K562 (cell line): ENCODE measurements around the gene CALCOCO2. TPM values are rescaled to one million over a fixed set of nuclear protein-coding genes. Genes with fewer than 3 reads are reported as not detected.

Experiments
- NR3C1 ChIP-seq: sonication (generic); formaldehyde crosslinking; IDR thresholded peaks from 2 replicates; pipeline ENCODE4 v1.8.1; 2022; ENCODE audit warnings: missing genetic modification reagents
- SIN3A ChIP-seq, 2 experiments: fragments of 150-350 bp in 1 of 2; IDR thresholded peaks; 2 replicates each; pipeline ENCODE4 v1.6.1; 2011 to 2016; ENCODE audit warnings: borderline replicate concordance in 2 of 2, low read depth in 2 of 2, low read length in 2 of 2, mild to moderate bottlenecking in 2 of 2, moderate library complexity in 2 of 2; ENCODE audit not compliant: control insufficient read depth in 1 of 2
- THRAP3 ChIP-seq: fragments of 450-650 bp; IDR thresholded peaks from 2 replicates; pipeline ENCODE4 v1.6.1; 2016; ENCODE audit warnings: mild to moderate bottlenecking, inconsistent platforms, borderline replicate concordance
- polyA plus RNA-seq, 8 experiments: library from polyadenylated mRNA; depleted of rRNA in 4 of 8; stranded (reverse) in 5 of 8; unstranded in 3 of 8; fragments of >200 nt; fragmentation: Nextera tagmentation in 2 of 8; fragmentation: Illumina TruSeq in 1 of 8; extraction: Ambion mirVana in 2 of 8; extraction: Trizol in 1 of 8; gene quantifications; 2 replicates each; pipeline versions ENCODE4 v1.2.1 to v1.2.3, GENCODE V29; 2011 to 2014; ENCODE audit warnings: inconsistent platforms in 1 of 8, missing spikeins in 1 of 8
- total RNA-seq, 7 experiments: library from RNA; depleted of rRNA in 6 of 7; stranded (reverse); fragments of >200 nt in 6 of 7; fragmentation: Illumina TruSeq in 2 of 7; extraction: Trizol in 2 of 7; gene quantifications; 2 replicates each; pipeline versions ENCODE4 v1.2.1 to v1.2.3, GENCODE V29; 2011 to 2021; ENCODE audit warnings: low replicate concordance in 1 of 7
- TF ChIP-seq, protein P1 (sequence below), 3 experiments: fragments of 200-800 bp in 1 of 3; fragments of 250-450 bp in 1 of 3; fragments of 450-650 bp in 1 of 3; sonication (Bioruptor Pico) in 1 of 3; sonication (Bioruptor generic) in 1 of 3; formaldehyde crosslinking in 1 of 3; IDR thresholded peaks; 2 replicates each; pipeline versions ENCODE4 v1.6.1 to v1.8.0; 2016 to 2022; ENCODE audit warnings: mild to moderate bottlenecking in 2 of 3, missing genetic modification characterization in 2 of 3, missing compliant biosample characterization in 1 of 3, moderate library complexity in 1 of 3
- TF ChIP-seq, protein P2 (sequence below): sonication (generic); formaldehyde crosslinking; IDR thresholded peaks from 2 replicates; pipeline ENCODE4 v1.8.0; 2022; ENCODE audit warnings: missing genetic modification reagents, mild to moderate bottlenecking, moderate library complexity, borderline replicate concordance

Gene CALCOCO2
- total and polyA plus RNA-seq, 9 of the 15 experiments (the other 6 are each of a cell fraction or from before 2014, with no cell fraction given), result 24.1 to 87.3 (median 67.5) TPM

DNA sequence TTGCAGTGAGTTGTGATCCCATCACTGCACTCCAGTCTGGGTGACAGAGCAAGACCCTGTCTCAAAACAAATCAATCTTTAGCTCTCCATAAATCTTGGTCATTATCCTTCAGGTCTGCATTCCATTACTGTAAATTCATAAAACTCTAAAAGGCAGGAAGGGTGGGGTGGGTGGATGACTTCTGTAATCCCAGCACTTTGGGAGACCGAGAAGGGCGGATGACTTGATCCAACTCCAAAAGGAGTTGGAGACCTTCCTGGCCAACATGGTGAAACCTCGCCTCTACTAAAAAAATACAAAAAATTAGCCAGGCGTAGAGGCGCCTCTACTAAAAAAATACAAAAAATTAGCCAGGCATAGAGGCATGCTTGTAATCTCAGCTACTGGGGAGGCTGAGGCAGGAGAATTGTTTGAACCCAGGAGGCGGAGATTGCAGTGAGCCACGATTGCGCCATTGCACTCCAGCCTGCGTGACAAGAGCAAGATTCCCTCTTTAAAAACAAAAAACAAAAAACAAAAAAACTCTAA lies 75.2 kb downstream of the CALCOCO2 start (continued):
- TF ChIP-seq, protein P1, sequence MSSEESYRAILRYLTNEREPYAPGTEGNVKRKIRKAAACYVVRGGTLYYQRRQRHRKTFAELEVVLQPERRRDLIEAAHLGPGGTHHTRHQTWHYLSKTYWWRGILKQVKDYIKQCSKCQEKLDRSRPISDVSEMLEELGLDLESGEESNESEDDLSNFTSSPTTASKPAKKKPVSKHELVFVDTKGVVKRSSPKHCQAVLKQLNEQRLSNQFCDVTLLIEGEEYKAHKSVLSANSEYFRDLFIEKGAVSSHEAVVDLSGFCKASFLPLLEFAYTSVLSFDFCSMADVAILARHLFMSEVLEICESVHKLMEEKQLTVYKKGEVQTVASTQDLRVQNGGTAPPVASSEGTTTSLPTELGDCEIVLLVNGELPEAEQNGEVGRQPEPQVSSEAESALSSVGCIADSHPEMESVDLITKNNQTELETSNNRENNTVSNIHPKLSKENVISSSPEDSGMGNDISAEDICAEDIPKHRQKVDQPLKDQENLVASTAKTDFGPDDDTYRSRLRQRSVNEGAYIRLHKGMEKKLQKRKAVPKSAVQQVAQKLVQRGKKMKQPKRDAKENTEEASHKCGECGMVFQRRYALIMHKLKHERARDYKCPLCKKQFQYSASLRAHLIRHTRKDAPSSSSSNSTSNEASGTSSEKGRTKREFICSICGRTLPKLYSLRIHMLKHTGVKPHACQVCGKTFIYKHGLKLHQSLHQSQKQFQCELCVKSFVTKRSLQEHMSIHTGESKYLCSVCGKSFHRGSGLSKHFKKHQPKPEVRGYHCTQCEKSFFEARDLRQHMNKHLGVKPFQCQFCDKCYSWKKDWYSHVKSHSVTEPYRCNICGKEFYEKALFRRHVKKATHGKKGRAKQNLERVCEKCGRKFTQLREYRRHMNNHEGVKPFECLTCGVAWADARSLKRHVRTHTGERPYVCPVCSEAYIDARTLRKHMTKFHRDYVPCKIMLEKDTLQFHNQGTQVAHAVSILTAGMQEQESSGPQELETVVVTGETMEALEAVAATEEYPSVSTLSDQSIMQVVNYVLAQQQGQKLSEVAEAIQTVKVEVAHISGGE (CRISPR knock-in tag; IDR thresholded peaks at IDR 0.05), result no peak
- TF ChIP-seq SIN3A (IDR thresholded peaks at IDR 0.05; ENCODE audit: borderline replicate concordance in 2 of 2, control insufficient read depth in 1 of 2, low read depth in 2 of 2, low read length in 2 of 2), result no peak
- TF ChIP-seq, protein P2, sequence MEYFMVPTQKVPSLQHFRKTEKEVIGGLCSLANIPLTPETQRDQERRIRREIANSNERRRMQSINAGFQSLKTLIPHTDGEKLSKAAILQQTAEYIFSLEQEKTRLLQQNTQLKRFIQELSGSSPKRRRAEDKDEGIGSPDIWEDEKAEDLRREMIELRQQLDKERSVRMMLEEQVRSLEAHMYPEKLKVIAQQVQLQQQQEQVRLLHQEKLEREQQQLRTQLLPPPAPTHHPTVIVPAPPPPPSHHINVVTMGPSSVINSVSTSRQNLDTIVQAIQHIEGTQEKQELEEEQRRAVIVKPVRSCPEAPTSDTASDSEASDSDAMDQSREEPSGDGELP (CRISPR knock-in tag), result no peak
- TF ChIP-seq THRAP3, result no peak
- TF ChIP-seq NR3C1 (CRISPR knock-in tag), result no peak
- TF ChIP-seq, all 486 proteins: peak for 0
